A172 (cell line): Measurements from ENCODE around the gene TRIM47. TPM values are rescaled to one million over a fixed set of nuclear protein-coding genes. Genes with fewer than 3 reads are reported as not detected.

ENCODE experiments used
- DNase-seq: peaks from one replicate; pipeline ENCODE4 v3.0.0-alpha.2; 2015; ENCODE audit warnings: low spot score
- total RNA-seq: library from RNA; depleted of rRNA; stranded (reverse); fragments of >200 nt; shearing (Covaris generic); gene quantifications from 2 replicates; pipeline ENCODE4 v1.2.3, GENCODE V29; 2014

Gene TRIM47
- total RNA-seq, 1 experiment from 2014 or later, result 173 TPM

GRCh38 chr17:75846692-75847613, 31.4 kb downstream of the TRIM47 start:
- DNase-seq, result no peak

DNA sequence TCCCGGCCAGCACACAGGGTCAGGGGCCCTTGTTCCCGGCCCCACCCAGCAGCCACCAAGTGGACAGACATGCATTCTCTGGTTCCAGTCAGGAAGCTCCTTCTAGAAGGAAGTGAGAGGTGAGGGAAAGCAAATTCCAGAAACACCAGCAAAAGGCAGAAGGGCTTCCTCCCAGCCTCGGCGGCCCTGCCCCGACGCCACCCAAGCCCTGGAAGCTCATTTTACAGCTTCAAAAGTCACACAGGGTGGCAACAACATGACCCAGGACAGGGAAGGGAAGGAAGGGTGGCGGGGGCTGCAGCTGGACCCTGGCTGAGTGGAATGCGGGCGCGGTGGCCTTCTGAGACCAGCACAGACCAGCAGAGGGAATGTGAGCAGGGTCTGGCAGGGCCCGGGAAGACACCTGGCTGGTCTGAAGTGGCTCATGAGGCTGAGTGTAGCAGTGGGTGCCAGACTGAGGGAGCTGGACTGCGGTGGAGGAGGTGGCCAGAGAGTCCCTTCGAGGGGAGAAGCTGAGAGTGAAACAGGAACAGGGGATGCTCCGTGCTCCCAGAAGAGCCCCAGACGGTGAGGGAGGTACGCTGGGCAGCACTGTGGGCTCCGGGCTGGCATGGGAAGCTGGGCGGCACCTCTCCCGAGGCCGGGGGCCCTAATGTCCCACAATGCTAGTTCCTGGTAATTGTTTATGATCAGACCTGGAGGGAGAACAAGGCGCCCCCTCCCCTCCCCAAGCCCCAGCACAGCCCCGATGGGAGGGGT, 32.3 kb downstream of the TRIM47 start:
- peak; percentile 56 for DNase-seq

DNA sequence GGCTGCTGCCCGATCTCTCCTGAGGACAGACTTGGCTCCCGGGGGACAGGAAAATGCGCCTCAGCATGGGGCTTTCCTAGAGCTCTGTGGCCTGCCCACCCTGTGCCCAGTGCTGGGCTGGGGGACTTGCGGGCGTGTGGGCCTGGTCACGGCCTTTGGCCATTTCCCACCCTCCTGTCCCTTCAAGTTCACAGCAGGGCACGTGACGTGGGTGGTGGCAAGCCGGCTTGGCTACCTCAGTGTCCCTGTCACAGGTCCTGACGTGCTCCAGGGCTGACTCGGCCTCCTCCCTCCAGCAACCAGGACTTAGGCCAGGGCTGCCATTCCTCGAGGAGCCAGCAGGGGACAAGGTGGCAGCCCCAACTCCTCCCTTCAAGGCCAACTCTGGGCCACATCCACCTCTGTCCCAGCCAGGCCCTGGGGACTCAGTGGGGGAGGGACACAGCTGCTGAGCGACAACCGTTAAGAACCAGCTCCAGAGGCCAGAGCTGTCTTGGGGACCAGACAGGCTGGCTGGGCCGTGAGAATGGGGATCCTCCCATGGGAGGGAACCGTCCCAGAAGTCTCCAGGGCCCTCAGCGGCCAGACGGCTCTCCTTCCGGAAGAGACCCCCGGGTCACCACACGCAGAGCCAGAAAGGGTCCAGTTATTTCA, 33.2 kb downstream of the TRIM47 start:
- peak; percentile 93 for DNase-seq

DNA sequence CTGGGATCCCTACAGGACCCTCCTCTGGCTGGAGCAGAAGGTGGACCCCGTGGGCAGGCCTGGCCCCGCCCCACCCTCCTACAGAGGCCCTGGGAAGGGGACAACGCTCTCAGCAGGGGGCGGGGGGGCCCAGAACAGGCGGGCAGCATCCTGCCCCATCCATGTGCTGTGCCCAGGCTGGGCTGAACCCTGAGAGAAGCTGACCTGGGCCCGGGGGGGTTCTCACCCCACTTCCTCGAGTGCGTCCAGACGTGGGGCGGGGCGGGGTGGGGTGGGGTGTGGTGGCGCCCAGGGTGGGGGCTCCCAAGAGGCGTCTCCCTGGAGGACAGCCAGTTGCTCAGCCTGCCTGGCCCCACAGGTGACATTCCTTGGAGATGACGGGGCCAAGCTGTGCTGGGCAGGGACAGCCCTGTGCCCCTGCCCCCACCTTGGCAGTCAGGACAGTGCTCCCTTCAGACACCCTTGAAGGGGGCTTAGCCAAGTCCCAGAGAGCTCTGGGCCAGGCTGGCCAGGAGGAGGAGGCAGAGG, 33.8 kb downstream of the TRIM47 start:
- DNase-seq, result peak; percentile 98

DNA sequence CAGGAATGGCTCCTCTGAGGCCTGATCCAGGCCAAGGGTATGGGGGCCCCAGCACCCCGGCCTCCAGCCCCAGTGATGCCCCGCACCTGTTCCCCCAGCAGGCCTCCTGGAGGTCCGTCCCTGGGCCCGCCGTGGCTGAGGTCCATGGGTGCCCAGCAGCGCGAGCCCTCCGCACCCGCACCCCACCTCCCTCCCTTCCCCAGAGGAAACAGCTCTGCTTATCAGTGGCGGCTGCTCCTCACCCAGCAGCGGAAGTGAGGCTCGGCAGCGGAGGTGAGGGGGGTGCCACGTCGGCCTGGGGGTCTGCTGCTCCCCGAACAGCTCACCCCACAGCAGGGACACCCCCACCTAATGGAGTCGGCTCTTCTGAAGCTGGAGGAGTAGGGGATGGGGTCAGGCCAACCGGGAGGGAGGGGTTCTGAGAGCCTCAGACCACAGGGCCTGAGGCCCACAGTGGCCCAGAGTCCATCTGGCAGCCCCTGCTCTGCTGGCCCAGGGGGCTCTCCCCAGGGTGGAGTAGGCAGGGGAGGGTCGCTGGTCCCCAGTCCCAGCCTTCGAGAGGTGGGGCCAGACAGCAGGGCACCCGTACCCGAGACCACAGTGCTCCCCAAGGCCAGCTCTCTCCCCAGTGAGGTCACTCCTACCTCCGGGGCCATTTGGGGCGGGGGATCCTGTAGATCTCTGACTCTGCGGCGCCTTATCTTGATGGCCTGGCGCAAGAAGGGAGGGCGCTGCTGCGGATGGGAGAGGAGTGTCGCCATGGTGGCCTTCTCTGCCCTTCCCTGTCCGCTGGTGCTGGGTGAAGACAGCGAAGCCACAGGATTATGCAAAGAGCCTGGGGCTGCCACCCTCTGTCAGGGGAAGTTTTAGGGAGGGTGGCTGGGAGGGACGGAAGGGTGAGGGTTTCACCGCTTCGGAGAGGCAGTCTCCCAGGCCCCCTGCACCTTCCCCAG, 34.5 kb downstream of the TRIM47 start, which contains the start of gene UNC13D:
Gene UNC13D, minus strand, starts transcription at position 828 of the 953 bp plus-strand sequence. Its CDS starts 67 bp downstream, at position 761.
- peak; percentile 76 for DNase-seq

- no peak for DNase-seq
These were observed 35.3 kb downstream of the TRIM47 start for GRCh38 chr17:75842963-75843576.

GRCh38 chr17:75842411-75842810, 36.0 kb downstream of the TRIM47 start:
- no peak for DNase-seq

- peak; percentile 55 for DNase-seq
These were observed 37.6 kb downstream of the TRIM47 start for GRCh38 chr17:75840799-75841164.

DNA sequence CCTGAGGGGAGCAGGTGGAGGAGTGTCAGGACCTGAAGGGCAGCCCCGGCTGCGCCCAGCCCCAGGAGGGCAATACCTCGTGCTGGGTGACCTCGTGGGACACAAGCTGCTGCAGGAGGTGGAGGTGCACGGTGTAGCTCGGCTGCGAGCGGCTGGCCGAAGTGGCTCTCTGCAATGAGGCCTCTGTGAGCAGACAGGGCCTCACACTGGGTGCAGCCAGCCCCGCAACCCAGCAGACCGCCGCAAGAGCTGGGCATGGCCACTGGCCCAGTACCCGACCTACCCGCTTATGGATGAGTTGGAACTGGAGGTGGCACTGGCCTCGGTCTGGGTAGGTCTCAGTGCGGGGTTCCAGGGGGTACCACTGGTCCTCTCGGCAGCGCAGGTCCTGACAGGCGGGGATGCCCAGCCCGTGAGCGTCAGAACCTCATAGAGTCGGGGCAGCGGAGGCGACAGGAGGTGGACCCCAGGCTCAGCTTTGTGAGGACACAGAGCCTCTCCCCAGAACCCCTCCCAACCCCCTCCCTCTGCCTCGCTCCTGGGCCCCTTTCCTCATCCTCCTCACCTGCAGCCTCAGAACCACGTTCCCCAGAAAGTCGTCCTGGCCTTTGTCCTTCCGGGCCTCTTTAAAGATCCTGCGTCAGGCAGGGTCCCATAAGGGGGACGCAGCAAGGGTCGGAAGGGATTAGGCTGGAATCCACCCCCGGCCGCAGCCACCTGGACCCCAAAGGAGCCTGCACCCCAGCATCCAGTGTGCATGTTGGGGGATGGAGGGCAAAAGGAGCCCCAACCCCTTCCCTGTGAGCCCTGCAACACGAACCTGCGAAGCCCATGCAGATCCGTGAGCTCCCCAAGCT, 38.2 kb downstream of the TRIM47 start:
- DNase-seq, result no peak

DNA sequence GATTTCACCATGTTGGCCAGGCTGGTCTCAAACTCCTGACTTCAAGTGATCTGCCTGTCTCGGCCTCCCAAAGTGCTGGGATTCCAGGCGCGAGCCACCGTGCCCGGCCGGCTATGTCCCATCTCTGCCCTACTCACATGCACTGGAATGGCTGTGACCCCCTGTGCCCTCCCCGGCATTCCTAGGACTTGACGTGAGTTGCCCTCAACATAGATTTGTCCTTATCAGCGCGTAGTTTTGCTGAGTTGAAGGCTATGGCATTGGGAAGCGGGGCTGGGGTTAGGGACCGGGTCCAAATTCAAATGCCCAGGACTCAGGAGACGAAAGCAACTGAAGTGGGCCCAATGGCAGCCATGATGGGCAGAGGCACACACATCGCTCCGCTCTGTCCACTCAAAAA, 40.0 kb downstream of the TRIM47 start:
- no peak for DNase-seq

- no peak for DNase-seq
These were observed 40.5 kb downstream of the TRIM47 start for GRCh38 chr17:75837899-75838298.

DNA sequence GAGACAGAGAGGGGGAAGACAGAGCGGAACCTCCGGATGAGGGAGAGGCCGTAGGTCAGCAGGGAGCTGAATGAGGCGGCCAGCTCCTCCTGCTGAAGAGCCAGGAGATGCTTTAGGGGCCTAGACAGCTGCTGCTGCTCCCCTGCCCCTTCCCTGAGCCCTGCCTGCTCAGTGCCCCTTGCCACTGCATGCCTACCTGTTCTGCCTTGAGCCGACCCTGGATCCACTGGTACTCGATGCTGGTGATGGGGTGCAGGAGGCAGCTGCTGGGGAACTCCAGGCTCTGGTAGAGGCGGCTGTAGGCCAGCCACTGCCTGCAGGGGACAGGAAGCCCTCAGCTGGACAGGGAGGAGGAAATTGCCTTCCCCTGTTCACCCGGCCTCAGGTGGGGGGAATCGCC, 41.8 kb downstream of the TRIM47 start:
- no peak for DNase-seq

DNA sequence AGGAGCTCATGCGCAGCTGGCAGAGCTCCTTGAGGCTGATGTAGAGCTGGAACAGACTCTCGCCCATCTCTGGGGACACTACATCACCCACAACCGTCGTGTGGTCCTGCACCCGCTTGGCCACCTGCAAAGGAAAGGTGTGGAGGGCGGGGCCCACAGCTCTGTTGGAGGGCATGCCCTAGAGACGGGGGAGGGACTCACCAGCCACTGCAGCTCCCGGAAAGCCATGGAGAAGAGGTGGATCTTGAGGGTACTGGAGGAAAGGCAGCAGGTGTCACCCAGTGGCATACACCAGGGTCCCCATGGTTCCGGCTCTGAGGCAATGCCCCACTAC, 42.8 kb downstream of the TRIM47 start:
- no peak for DNase-seq

- DNase-seq, result no peak
These were observed 43.3 kb downstream of the TRIM47 start for GRCh38 chr17:75834928-75835653.

DNA sequence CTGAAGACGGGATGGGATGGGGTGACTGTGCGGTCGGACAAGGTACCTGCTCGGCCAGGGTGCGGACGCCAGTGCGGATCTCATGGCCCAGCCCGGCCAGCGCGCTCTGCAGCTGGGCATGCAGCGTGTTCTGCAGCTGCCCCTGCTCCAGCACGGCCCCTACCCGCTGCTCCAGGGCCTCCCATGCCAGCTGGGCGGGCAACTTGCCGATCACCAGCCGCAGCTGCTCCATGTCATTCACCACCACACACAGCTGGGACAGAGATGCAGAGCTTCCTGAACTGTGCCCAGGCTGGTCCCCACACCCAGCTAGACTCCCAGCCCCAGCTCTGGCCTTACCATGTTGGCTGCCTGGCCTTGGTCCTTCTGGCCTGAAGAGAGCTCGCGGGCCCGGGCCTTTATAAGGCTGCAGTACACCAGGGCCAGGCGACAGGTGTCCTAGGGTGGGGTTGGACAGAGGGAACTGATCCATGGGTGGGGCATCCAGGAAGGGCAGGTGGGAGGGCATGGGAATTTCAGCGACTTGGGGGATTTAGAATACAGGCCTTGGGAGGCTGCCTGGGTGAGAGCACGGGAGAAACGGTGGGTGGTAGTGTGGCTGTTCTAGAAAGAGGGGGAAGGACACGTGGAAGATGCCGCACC, 44.0 kb downstream of the TRIM47 start:
- DNase-seq, result no peak

DNA sequence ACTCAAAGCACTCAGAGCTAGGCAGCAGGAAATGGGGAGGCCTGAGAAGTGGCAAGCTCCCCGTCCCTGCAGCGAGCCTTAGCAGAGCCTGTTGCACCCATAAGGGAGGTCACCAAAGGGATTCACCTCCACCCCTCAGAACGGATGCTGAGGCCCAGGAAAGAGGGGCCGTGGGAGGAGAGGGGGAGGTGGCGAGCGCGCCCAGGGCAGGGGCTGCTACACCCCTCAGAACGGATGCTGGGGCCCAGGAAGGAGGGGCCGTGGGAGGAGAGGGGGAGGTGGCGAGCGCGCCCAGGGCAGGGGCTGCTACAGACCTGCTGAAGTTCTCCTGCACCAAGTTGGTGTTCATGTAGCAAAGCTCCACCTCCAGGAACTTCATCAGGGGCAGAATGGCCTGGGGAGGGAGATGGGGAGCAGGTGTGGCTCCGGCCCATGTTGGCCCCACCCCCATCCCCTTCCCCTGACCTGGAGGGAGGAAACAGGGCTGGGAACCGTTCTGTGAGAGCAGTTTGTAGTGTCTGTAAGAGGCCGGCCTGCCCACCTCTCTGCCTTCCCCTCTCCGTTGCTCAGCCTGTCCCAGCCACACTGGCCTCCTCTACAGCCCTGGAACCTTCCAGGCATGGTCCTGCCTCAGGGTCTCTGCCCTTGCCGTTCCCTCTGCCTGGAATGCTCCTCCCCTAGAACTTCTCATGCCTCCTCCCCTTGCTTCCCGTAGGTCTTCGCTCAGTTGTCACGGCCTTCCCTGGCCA, 45.6 kb downstream of the TRIM47 start:
- DNase-seq, result peak; percentile 51

DNA sequence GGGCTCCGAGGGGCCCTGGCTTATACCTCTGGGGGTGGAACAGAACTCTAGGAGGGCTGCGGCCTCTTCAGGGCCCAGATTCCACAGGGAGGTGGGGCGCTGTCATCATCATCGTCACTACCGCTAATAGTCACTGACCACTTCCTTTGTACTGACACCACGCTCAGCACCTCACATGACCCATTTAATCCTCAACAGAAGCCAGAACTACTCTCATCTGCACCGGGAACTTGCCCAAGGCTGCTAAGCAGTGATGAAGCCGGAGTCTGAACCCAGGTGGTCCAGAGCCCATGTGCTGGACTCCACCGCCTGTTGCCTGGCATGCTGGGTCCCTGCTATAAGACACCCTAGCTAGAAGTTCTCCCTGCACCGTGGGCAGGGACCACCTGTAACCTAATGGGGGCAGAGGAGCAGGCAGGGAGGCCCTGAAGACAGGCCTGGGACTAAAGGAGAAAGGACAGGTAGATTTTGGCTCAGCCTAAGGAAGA, 46.2 kb downstream of the TRIM47 start:
- DNase-seq, result peak; percentile 98
